ENCODE data around the gene UBN1.

DNA sequence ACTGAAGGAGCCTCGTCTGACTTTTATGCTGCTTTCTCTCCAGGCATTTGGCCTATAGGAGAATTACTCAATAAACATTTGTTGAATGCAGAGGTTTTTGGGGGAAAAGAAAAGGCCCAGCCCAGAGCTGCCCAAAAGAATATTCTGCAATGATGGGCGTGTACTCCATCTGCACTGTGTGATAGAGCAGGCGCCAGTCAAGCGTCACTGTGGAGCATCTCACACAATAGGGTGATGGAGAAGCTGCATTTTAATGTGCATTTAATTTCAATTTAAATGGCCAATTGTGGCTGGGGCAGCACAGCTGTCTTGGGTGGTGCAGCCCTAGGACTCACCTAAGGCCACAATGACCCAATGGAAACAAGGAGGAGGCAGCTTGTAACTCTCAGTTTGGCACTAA is 20.8 kb upstream of the UBN1 start:
- TF ChIP-seq CTCF (IDR thresholded peaks at IDR 0.05) = no peak
- no peak for TF ChIP-seq EP300 (IDR thresholded peaks at IDR 0.05)
